IPS-20b (cell line): ENCODE data around the gene ARL6IP1.

Experiments
- H3K27ac ChIP-seq: one replicate; pipeline ENCODE4 v1.5.1; 2013; ENCODE audit warnings: low read length
- H3K27me3 ChIP-seq: 2 replicates; pipeline ENCODE4 v1.6.1; 2013; ENCODE audit warnings: mild to moderate bottlenecking, low read length, inconsistent platforms; ENCODE audit not compliant: insufficient read depth
- H3K36me3 ChIP-seq: 2 replicates; pipeline ENCODE4 v1.6.1; 2013; ENCODE audit warnings: low read depth, mild to moderate bottlenecking, inconsistent platforms, low read length, moderate library complexity; ENCODE audit not compliant: insufficient read depth
- H3K4me1 ChIP-seq: 2 replicates; pipeline ENCODE4 v1.6.1; 2013; ENCODE audit warnings: mild to moderate bottlenecking, control low read depth, inconsistent platforms, low read length, moderate library complexity; ENCODE audit not compliant: insufficient read depth
- H3K4me3 ChIP-seq: 2 replicates; pipeline ENCODE4 v1.5.1; 2013; ENCODE audit warnings: mild to moderate bottlenecking, low read length, inconsistent platforms
- H3K9ac ChIP-seq: 2 replicates; pipeline ENCODE4 v1.6.1; 2013; ENCODE audit warnings: low read depth, mild to moderate bottlenecking, inconsistent platforms, low read length, moderate library complexity
- H3K9me3 ChIP-seq: 2 replicates; pipeline ENCODE4 v1.6.1; 2013; ENCODE audit warnings: mild to moderate bottlenecking, low read depth, low read length, inconsistent platforms; ENCODE audit not compliant: insufficient read depth

Gene ARL6IP1

DNA sequence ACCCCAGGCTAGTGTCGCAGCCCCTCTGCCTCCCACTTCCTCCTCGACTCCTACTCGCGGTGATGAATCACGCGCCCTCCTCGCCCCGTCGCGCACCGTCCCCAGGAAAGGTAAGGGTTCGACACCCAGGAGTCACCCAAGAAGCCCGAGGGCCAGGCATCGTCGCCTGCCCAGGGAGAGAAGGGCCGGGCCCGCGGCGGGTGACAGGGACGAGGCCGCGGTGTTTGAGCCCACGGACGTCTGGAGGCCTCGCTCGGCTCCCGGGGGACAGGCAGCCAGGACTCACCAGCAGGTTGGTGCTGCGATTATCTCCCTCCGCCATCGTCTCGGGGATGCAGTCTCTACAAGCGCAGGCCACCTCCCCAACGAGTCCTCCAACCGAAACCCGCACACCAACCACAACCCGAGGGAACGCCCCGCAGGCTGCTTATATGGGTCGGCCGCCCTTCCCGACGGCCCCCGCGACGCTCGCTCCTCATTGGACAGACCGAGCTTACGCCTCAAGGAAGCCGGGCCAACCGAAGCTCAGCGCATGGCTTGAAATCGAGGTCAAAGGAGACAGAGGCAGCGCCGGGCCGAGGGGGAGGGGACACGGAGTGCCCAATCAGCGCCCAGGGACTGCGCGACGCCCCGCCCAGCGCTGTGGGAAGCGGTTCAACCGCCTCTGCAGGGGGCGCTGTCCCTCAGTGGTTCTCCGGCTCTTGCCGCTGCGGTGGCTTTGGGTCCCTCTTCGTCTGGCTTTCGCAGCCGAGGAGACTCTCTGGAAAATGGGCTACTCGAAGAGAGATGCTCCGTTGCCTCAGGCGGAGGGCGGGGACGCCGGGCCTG, at the start of gene ARL6IP1:
TSS of gene ARL6IP1 (minus strand) at position 405 of the 828 bp plus-strand sequence. CDS start at position 322, 83 bp downstream.
- H3K9ac ChIP-seq = peak within 1 kb of the TSS; percentile 91
- H3K36me3 ChIP-seq = peaks cover 38% of the 10 kb centered on the region

DNA sequence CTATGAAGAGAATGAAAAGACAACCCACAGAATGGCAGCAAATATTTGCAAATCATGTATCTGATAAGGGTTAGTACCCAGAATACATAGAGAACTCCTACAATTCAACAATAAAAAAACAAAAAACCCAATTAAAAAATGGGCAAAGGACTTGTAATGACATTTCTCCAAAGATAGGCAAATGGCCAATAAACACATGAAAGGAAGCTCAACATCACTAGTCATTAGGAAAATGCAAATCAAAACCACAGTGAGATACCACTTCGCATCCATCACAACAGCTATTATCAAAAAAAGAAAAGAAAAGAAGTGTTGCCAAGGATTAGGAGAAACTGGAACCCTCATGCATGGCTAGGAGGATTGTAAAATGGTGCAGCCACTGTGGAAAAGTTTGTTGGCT, 45.1 kb upstream of the ARL6IP1 start:
- no peak overlapping the region for H3K4me3 ChIP-seq
- H3K4me1 ChIP-seq = peaks cover 7% of the 10 kb centered on the region; the same call in 1 of the 2 replicates
- peaks cover 92% of the 10 kb centered on the region for H3K36me3 ChIP-seq
- H3K27me3 ChIP-seq = no peaks in the 10 kb centered on the region
- no peaks in the 10 kb centered on the region for H3K9me3 ChIP-seq
- H3K27ac ChIP-seq = peak overlapping the region; percentile 21
- no peak overlapping the region for H3K9ac ChIP-seq

More for the DNA sequence above, at the start of gene ARL6IP1:
- H3K27ac ChIP-seq = peak within 1 kb of the TSS; percentile 62
- H3K4me3 ChIP-seq = peak within 1 kb of the TSS; percentile 94
- peaks cover 25% of the 10 kb centered on the region for H3K4me1 ChIP-seq
- no peaks in the 10 kb centered on the region for H3K9me3 ChIP-seq
- no peaks in the 10 kb centered on the region for H3K27me3 ChIP-seq

DNA sequence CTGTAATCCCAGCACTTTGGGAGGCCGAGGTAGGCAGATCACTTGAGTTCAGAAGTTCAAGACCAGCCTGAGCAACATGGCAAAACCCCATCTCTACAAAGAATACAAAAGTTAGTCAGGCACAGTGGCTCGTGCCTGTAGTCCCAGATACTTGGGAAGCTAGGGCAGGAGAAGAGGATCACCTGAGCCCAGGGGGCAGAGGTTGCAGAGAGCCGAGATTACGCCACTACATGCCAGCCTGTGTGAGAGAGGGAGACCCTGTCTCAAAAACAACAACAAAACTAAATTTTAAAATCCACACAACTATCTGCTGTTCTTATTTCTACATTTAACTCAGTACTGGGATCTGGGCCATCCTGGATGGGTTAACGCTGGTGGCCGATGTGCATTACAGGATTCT, 41.2 kb upstream of the ARL6IP1 start:
- no peak overlapping the region for H3K27ac ChIP-seq
- H3K9ac ChIP-seq = no peak overlapping the region
- no peaks in the 10 kb centered on the region for H3K27me3 ChIP-seq
- H3K4me1 ChIP-seq = peaks cover 7% of the 10 kb centered on the region; the same call in 1 of the 2 replicates
- H3K9me3 ChIP-seq = no peaks in the 10 kb centered on the region
- H3K4me3 ChIP-seq = no peak overlapping the region
- peaks cover 91% of the 10 kb centered on the region for H3K36me3 ChIP-seq

DNA sequence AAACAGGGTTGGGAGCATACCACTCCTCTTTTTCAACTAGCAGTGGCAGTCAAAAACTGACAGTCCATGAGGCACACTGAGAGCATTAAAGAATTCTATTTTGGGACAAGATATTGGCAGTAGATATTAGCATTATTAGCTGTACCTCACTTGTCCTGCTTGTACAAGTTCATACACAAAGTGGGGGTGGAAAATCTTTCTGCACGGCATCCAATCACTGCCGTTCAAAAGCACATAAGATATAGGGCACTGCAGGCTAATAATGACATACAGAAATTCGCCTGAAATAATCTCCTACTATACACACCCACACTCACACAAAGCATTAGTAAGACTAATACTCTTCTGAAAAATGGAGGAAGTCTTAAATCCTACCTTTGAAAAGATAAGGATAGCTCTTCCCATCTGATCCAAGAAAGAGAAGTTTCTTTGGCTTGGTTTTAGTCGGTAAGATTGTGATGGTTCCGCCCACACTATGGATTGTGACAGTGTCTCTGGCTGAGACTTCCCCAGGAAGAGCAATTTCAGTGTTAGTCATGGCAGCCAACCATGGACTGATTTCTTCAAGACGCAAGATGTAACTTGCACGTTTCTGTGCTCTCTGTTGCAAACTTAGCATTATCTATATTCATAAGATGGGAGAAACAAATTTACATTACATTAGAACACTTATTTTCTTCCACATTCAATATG, 40.6 kb upstream of the ARL6IP1 start:
- Histone ChIP-seq H3K36me3 (peaks cover 91% of the 10 kb centered on the region), H3K27ac (no peak overlapping the region), H3K4me1 (peaks cover 6% of the 10 kb centered on the region; the same call in 1 of the 2 replicates), H3K4me3 (no peak overlapping the region), H3K27me3 (no peaks in the 10 kb centered on the region), H3K9me3 (no peaks in the 10 kb centered on the region), H3K9ac (no peak overlapping the region)

DNA sequence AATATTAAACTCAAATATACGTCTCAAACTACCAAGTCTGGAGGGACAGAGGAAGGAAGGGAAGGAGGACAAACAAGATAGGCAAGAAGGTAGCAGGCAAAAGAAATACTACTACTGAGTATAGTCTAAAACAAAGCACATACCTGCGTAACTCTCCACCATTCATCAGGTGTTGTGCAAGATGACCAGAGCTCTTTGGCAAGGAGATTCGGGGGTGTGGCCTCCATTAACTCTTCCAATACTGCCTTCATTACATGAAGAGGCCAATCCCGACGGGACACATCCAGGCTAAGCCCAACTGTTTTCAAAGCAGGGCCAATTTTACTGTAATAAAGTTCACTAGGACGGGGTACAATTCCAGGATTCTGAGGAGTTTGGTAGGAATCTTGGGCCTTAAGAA, 38.2 kb upstream of the ARL6IP1 start:
- Histone ChIP-seq H3K4me3 (no peak overlapping the region), H3K4me1 (no peaks in the 10 kb centered on the region), H3K36me3 (peaks cover 94% of the 10 kb centered on the region), H3K27ac (no peak overlapping the region), H3K27me3 (no peaks in the 10 kb centered on the region), H3K9ac (no peak overlapping the region), H3K9me3 (no peaks in the 10 kb centered on the region)

DNA sequence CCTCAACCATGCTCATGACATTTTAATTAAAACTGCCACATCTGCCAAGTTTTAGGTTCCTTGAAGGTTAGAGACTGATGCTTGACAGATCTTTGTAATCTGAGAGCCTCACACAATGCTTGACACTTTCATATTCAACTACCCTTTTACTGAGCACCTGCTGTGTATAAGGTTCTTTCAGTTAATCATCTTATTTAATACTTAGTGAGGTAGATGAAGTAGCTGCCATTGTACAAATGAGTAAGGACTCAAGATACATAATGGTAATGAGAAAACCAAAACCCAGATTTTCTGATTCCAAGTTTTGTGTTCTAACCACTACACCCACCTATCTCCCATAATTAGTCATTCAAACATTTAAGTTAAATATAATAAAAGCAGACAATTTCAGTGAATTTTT, 35.4 kb upstream of the ARL6IP1 start:
- Histone ChIP-seq H3K4me1 (no peaks in the 10 kb centered on the region), H3K9ac (no peak overlapping the region), H3K4me3 (no peak overlapping the region), H3K27me3 (no peaks in the 10 kb centered on the region), H3K36me3 (peaks cover 99% of the 10 kb centered on the region), H3K27ac (no peak overlapping the region), H3K9me3 (no peaks in the 10 kb centered on the region)

DNA sequence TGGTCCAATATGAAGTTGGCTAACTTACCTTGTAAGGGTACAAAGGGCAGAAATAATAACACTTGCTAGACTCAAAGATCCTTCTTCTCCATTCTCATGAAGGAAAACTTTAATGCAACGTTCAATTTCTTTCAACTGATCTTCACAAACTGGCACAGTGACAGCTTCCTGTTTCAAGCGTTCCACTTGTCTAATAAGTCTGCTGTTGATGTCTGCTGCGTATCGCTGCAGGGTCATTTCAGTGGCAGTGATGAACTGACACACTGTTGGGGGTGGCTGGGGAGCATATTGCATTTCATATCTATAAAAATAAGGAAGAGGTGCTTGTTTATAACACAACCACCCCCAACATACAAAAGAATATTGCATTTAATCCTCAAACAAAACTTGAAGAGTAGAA, 33.5 kb upstream of the ARL6IP1 start:
- no peaks in the 10 kb centered on the region for H3K4me1 ChIP-seq
- no peak overlapping the region for H3K27ac ChIP-seq
- no peaks in the 10 kb centered on the region for H3K27me3 ChIP-seq
- H3K9ac ChIP-seq = no peak overlapping the region
- no peaks in the 10 kb centered on the region for H3K9me3 ChIP-seq
- H3K36me3 ChIP-seq = peaks cover 98% of the 10 kb centered on the region
- no peak overlapping the region for H3K4me3 ChIP-seq

DNA sequence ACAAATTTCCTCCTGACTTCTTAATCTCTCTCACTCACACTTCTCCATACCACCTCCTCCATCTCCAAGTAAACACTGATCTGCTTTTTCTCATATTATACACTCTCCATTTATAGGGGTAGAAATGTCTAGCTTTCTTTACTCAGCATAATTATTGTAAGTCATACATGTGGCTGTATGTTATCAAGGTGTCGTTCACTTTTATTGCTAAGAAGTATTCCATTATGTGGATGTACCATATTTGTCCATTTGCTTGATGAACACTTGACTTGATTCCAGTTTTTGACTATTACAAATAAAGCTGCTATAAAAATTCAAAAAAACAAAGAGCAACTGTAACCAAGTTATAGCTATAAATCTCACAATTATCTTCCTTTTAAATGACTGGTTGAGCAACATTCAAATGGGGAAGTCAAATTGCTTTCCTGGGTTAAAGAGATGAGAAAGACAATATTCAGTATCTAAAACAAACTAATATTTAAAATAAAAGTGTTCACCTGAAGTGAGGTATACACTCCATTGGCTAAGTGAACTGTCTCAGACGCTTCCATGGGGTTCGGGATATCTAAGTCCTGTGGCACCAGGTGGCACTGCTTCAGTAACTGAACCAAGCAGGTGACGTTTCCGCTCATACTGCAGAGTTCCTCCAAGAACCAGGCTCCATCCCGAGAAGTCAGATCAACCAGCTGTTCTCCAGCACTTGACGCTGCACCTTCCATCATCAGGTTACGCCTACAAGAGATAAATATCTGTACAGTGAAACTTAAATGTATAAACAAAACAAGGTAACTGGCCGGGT, 32.6 kb upstream of the ARL6IP1 start:
- no peak overlapping the region for H3K4me3 ChIP-seq
- no peaks in the 10 kb centered on the region for H3K27me3 ChIP-seq
- no peak overlapping the region for H3K27ac ChIP-seq
- no peak overlapping the region for H3K9ac ChIP-seq
- no peaks in the 10 kb centered on the region for H3K4me1 ChIP-seq
- H3K9me3 ChIP-seq = no peaks in the 10 kb centered on the region
- H3K36me3 ChIP-seq = peaks cover 98% of the 10 kb centered on the region

DNA sequence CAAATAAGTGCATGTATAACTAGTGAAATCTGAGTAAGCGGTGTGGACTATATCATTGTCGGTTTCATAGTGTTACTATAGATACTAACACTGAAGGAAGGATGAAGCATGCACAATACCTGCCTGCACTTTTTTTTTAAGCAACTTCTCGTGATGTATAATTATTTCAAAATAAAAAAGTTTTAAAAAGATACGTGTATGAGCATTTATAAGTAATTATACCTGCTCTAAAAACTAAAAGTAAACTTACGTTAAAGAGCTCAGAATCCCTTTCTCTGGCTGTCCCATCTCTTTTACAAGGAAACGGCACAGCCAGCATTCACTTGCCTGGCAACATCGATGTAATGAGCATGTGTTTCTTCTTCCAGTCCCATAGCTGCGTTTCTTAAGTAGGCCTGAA, 31.3 kb upstream of the ARL6IP1 start:
- Histone ChIP-seq H3K27me3 (no peaks in the 10 kb centered on the region), H3K9me3 (no peaks in the 10 kb centered on the region), H3K4me3 (no peak overlapping the region), H3K27ac (no peak overlapping the region), H3K36me3 (peaks cover 98% of the 10 kb centered on the region), H3K4me1 (no peaks in the 10 kb centered on the region), H3K9ac (no peak overlapping the region)

DNA sequence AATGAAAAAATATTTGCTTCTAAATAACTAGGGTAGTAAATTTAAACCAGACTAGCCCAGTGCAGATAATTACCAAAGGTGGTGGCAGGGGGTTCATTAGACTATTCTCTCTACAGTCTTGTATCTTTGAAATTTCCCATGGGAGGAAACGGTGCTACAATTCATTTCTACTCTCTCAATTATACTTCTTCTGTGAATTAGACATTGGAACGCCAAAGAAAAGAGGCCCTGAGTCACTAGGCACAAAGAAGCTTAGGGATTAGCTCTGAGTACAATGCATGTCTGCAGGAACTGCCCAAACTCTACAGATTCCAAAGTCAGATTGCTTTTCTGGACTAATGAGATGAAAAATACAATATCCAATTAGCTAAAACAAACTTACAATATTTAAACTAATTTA, 30.7 kb upstream of the ARL6IP1 start:
- H3K27me3 ChIP-seq = no peaks in the 10 kb centered on the region
- no peak overlapping the region for H3K9ac ChIP-seq
- H3K27ac ChIP-seq = no peak overlapping the region
- no peaks in the 10 kb centered on the region for H3K9me3 ChIP-seq
- H3K4me3 ChIP-seq = no peak overlapping the region
- peaks cover 93% of the 10 kb centered on the region for H3K36me3 ChIP-seq
- H3K4me1 ChIP-seq = no peaks in the 10 kb centered on the region

DNA sequence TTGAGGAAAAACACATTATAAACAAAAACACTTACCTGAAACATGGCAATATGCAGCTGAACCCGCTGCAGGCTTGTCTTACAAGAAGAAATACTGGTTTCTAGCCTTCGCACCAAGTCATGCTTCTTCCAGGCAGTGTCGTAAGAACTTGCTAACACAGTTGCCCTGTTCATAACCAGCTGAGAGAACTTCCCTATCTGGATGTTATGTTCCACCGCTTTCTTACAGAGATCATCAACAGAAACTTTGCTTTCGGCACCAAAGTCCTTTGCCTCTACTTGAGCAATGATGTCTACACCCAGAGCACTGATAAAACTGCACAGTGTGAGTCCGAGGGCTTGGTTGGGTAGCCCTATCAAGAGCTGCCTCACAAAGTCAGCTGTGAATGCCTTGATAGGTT, 27.9 kb upstream of the ARL6IP1 start:
- no peak overlapping the region for H3K27ac ChIP-seq
- H3K27me3 ChIP-seq = no peaks in the 10 kb centered on the region
- H3K4me1 ChIP-seq = no peaks in the 10 kb centered on the region
- no peak overlapping the region for H3K4me3 ChIP-seq
- H3K9ac ChIP-seq = no peak overlapping the region
- H3K36me3 ChIP-seq = peaks cover 68% of the 10 kb centered on the region
- H3K9me3 ChIP-seq = no peaks in the 10 kb centered on the region
